ENCODE measurements around the gene DGKZ.

Gene DGKZ

DNA sequence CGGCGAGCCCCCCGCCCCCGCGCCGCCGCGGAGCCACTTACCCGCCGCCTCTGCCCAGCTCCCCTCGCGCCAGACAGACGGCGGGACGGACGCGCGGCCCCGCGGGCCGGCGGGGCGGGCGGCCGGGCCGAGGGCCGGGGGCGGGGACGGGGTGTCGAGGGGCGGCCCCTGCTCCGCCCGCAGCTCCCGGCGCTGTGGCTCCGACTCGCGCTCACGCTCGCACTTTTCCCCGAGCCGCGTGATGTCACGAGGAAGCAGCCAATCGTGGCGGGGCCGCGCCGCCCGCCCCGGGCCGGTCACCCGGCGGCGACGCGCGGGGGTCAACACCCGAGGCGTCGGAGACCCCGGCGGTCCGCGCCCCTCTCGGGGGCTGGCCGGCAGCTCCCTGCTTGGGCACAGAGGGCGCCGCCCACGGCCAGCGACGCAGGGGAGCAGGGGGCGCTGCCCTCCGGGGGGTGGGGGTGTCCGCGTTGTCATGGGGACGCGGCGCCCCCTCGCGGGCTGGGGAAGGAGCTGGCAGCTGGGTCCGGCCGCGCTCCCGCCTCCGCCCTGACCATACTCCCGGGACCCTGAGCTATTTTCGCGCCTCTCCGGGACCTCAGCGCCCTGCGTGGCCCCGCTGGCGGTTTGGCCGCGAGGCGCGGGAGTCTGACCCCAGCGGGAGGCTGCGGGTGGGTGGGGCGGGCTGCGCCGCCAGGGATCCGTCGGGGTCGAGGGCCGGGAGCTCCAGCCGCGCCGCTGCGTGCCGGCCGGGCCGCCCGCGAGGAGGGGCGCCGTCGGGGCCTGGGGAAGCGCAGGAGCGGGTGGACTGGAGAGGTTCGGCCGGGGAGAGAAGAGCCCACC lies 44.5 kb downstream of the DGKZ start, which contains the start of gene CHRM4:
TSS of gene CHRM4 (minus strand) at position 199 of the 843 bp plus-strand sequence. CDS start 5,219 bp downstream, outside the sequence.
- H3K27me3 ChIP-seq (ENCODE audit: insufficient read depth, low read depth), result peaks cover 35% of the 10 kb centered on the region
- peak within 1 kb of the TSS; percentile 71 for H3K4me2 ChIP-seq
- H3K4me1 ChIP-seq (ENCODE audit: low read depth, poor library complexity, severe bottlenecking), result peaks cover 5% of the 10 kb centered on the region
- H3K79me2 ChIP-seq (ENCODE audit: insufficient read depth, low read depth), result no peaks in the 10 kb centered on the region
- H4K20me1 ChIP-seq (ENCODE audit: insufficient read depth), result no peaks in the 10 kb centered on the region
- no peaks in the 10 kb centered on the region for H3K36me3 ChIP-seq (ENCODE audit: insufficient read depth)
- no peak within 1 kb of the TSS for H3K9ac ChIP-seq
- H3K4me3 ChIP-seq (IDR thresholded peaks at IDR 0.05; ENCODE audit: insufficient read depth, low read depth, low read length), result no peak within 1 kb of the TSS
- peak within 1 kb of the TSS; percentile 54; the same call in 1 of the 2 replicates for H2AFZ ChIP-seq (ENCODE audit: low read depth)
- no peak within 1 kb of the TSS for H3K27ac ChIP-seq
- TF ChIP-seq, protein P1, sequence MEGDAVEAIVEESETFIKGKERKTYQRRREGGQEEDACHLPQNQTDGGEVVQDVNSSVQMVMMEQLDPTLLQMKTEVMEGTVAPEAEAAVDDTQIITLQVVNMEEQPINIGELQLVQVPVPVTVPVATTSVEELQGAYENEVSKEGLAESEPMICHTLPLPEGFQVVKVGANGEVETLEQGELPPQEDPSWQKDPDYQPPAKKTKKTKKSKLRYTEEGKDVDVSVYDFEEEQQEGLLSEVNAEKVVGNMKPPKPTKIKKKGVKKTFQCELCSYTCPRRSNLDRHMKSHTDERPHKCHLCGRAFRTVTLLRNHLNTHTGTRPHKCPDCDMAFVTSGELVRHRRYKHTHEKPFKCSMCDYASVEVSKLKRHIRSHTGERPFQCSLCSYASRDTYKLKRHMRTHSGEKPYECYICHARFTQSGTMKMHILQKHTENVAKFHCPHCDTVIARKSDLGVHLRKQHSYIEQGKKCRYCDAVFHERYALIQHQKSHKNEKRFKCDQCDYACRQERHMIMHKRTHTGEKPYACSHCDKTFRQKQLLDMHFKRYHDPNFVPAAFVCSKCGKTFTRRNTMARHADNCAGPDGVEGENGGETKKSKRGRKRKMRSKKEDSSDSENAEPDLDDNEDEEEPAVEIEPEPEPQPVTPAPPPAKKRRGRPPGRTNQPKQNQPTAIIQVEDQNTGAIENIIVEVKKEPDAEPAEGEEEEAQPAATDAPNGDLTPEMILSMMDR (conservative IDR thresholded peaks at IDR 0.05; ENCODE audit: low read depth, low read length), result no peak; the same call in 1 of the 2 replicates

DNA sequence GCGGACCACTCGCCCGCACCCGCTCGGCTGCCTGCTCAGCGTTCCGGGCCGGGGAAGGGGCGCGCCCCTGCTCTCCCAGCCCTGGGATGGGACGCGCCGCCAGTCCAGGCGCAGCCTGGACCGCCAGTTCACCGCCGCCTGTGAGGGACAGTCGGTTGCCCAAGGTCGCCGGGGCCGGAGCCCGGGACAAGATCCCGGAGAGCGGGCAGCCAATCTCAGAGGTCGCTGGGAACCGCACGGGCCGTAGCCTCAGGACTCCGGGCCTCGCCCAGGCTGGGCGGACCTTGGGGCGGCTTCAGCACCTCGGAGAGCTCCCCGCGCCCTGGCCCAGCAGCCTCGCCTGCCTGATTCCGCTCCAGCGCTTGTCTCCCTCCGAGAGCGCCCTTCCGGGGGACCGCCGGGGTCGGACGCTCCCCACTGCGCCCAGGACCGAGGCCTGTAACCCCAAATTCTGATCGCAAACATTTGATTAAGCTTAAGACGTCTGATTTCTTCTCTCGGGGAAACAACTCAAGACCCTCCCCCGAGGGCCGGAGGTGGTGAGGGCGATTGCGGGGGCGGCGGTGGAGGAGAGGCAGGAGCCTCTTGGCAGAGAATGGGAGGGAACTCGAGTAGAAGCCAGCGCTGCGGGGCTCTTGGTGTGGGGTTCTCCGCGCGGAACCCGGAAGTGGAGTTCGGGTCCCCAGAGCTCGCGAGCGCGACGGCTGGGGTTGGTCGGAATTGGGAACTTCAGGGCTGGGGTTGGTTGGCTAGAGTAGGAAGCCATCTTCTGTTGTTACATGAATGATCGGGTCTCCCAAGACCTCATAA lies 45.4 kb downstream of the DGKZ start:
- Histone ChIP-seq H3K4me2 (peak overlapping the region; percentile 71), H3K79me2 (ENCODE audit: insufficient read depth, low read depth) (no peaks in the 10 kb centered on the region), H3K36me3 (ENCODE audit: insufficient read depth) (no peaks in the 10 kb centered on the region), H3K4me1 (ENCODE audit: low read depth, poor library complexity, severe bottlenecking) (peaks cover 5% of the 10 kb centered on the region), H3K9ac (no peak overlapping the region), H3K27ac (no peak overlapping the region), H4K20me1 (ENCODE audit: insufficient read depth) (no peaks in the 10 kb centered on the region), H3K27me3 (ENCODE audit: insufficient read depth, low read depth) (peaks cover 27% of the 10 kb centered on the region), H3K4me3 (IDR thresholded peaks at IDR 0.05; ENCODE audit: insufficient read depth, low read depth, low read length) (no peak overlapping the region), H2AFZ (ENCODE audit: low read depth) (peak overlapping the region; percentile 54; the same call in 1 of the 2 replicates)
- TF ChIP-seq, protein P1 (conservative IDR thresholded peaks at IDR 0.05; ENCODE audit: low read depth, low read length), result no peak

DNA sequence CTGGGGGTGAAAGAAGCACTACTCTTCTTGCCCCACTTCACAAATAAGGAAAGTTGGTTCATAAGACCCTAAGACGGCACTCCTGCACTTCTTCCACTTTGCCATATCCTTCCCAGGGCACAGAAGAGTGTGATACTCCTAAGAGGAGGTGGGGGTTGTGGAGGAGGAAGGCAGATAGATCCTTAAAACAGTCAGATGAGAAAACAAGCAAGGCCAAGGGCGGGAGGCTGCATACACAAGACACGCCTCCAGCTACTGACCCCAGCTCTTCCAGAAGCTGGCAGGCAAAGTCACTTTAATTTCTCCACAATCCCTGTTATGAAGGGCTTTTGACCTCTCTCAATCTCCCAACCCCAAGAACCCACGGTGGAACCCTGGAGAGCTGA lies 46.0 kb downstream of the DGKZ start:
- no peaks in the 10 kb centered on the region for H3K79me2 ChIP-seq (ENCODE audit: insufficient read depth, low read depth)
- H3K9ac ChIP-seq, result no peak overlapping the region
- peaks cover 23% of the 10 kb centered on the region for H3K27me3 ChIP-seq (ENCODE audit: insufficient read depth, low read depth)
- no peak overlapping the region for H3K4me3 ChIP-seq (IDR thresholded peaks at IDR 0.05; ENCODE audit: insufficient read depth, low read depth, low read length)
- TF ChIP-seq, protein P1 (conservative IDR thresholded peaks at IDR 0.05; ENCODE audit: low read depth, low read length), result no peak
- no peak overlapping the region for H3K27ac ChIP-seq
- no peaks in the 10 kb centered on the region for H4K20me1 ChIP-seq (ENCODE audit: insufficient read depth)
- no peak overlapping the region for H2AFZ ChIP-seq (ENCODE audit: low read depth)
- H3K36me3 ChIP-seq (ENCODE audit: insufficient read depth), result no peaks in the 10 kb centered on the region
- no peak overlapping the region for H3K4me2 ChIP-seq
- H3K4me1 ChIP-seq (ENCODE audit: low read depth, poor library complexity, severe bottlenecking), result peaks cover 5% of the 10 kb centered on the region

DNA sequence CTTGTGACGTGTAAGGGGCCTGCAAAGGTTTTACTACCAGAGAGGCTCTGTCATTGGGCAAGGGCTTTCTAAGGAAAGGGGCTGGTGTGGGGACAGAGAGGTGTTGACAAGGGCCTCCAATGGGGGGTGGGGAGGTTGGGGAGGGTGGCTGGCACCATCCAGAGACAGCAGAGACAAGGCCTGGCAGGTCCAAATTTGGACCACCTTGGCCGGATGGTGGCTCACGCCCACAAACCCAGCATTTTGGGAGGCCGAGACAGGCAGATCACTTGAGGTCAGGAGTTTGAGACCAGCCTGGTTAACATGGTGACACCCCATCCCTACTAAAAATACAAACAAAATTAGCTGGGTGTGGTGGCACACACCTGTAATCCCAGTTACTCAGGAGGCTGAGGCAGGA lies 46.5 kb downstream of the DGKZ start:
- TF ChIP-seq, protein P1 (conservative IDR thresholded peaks at IDR 0.05; ENCODE audit: low read depth, low read length), result no peak
- no peak overlapping the region for H3K4me3 ChIP-seq (IDR thresholded peaks at IDR 0.05; ENCODE audit: insufficient read depth, low read depth, low read length)
- H3K36me3 ChIP-seq (ENCODE audit: insufficient read depth), result no peaks in the 10 kb centered on the region
- no peak overlapping the region for H3K27ac ChIP-seq
- H4K20me1 ChIP-seq (ENCODE audit: insufficient read depth), result no peaks in the 10 kb centered on the region
- no peak overlapping the region for H3K4me2 ChIP-seq
- no peak overlapping the region for H3K9ac ChIP-seq
- H3K27me3 ChIP-seq (ENCODE audit: insufficient read depth, low read depth), result peaks cover 17% of the 10 kb centered on the region; the same call in 1 of the 2 replicates
- H3K79me2 ChIP-seq (ENCODE audit: insufficient read depth, low read depth), result no peaks in the 10 kb centered on the region
- H2AFZ ChIP-seq (ENCODE audit: low read depth), result no peak overlapping the region
- peaks cover 5% of the 10 kb centered on the region for H3K4me1 ChIP-seq (ENCODE audit: low read depth, poor library complexity, severe bottlenecking)
